ENCODE results near the gene PRRC2C.

DNA sequence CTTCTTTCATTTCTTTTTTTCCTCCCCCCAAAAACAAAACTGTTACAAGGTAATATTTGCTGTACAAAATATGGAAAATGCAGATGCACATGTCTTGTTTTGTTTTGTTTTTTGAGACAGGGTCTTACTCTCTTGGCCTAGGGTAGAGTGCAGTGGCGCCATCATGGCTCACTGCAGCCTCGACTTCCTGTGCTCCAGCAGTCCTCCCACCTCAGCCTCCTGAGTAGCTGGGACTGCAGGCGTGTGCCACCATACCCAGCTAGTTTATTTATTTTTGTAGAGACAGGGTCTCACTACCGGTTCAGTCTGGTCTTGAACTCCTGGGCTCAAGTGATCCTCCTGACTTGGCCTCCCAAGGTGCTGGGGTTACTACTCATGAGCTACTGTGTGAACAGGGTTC lies 15.5 kb downstream of the PRRC2C start:
- no peak for TF ChIP-seq EZH2phosphoT487 (IDR thresholded peaks at IDR 0.05; ENCODE audit: insufficient read depth, low read depth)
- TF ChIP-seq EZH2 (IDR thresholded peaks at IDR 0.05; ENCODE audit: insufficient read depth, poor library complexity, severe bottlenecking) = no peak

Measured in GM23248 (cell line).